Activated CD8-positive, alpha-beta T cell treated with anti-CD3 and anti-CD28 coated beads for 36 hours (primary cell): ENCODE results near the gene CYP4V2. TPM values are rescaled to one million over a fixed set of nuclear protein-coding genes. Genes with fewer than 3 reads are reported as not detected.

Source experiments
- ATAC-seq: fragments of 200-7000 bp; cut with Tn5 transposase; one replicate; pipeline ENCODE4 v1.10.0; 2021; ENCODE audit warnings: mild to moderate bottlenecking, moderate library complexity
- CTCF ChIA-PET: fragments of 350-600 bp; sonication (Branson Sonifier 250); formaldehyde crosslinking; loops from one replicate; lab custom pipeline; 2021; ENCODE audit warnings: antibody characterized with exemption; lab: Charles Lee
- POLR2A ChIA-PET: fragments of 350-600 bp; sonication (Branson Sonifier 250); formaldehyde crosslinking; loops from one replicate; lab custom pipeline; 2021; ENCODE audit warnings: antibody characterized with exemption; lab: Charles Lee
- DNase-seq: peaks from one replicate; pipeline ENCODE4 v3.0.0-alpha.2; 2020
- H3K27ac Mint-ChIP-seq: one replicate; pipeline ENCODE4 v1.8.0; 2021; ENCODE audit warnings: mild to moderate bottlenecking, mixed read lengths
- H3K27me3 Mint-ChIP-seq: one replicate; pipeline ENCODE4 v1.8.0; 2021; ENCODE audit warnings: mixed read lengths
- H3K36me3 Mint-ChIP-seq: one replicate; pipeline ENCODE4 v1.8.0; 2021; ENCODE audit warnings: low read depth, mixed read lengths
- H3K4me1 Mint-ChIP-seq: one replicate; pipeline ENCODE4 v1.8.0; 2021; ENCODE audit warnings: low read depth, mixed read lengths
- H3K4me3 Mint-ChIP-seq: one replicate; pipeline ENCODE4 v1.8.0; 2021; ENCODE audit warnings: mild to moderate bottlenecking, moderate library complexity, mixed read lengths
- H3K9me3 Mint-ChIP-seq: one replicate; pipeline ENCODE4 v1.8.0; 2021; ENCODE audit warnings: mixed read lengths
- intact Hi-C: fragments of 100-400 bp; cut with micrococcal nuclease; formaldehyde crosslinking; loops from one replicate; pipeline ENCODE4 v1.10.0; 2022
- total RNA-seq, 2 experiments: library from RNA; stranded (reverse); gene quantifications; one replicate each; pipeline ENCODE4 v1.2.3, GENCODE V29; 2021
- TF ChIP-seq, protein P1 (sequence below): fragments of 200-600 bp; IDR thresholded peaks from one replicate; pipeline ENCODE4 v1.8.0; 2022; ENCODE audit warnings: antibody characterized with exemption, mild to moderate bottlenecking

CYP4V2 gene
- total RNA-seq, 2 experiments from 2014 or later, result 4.8 to 5.1 TPM

DNA sequence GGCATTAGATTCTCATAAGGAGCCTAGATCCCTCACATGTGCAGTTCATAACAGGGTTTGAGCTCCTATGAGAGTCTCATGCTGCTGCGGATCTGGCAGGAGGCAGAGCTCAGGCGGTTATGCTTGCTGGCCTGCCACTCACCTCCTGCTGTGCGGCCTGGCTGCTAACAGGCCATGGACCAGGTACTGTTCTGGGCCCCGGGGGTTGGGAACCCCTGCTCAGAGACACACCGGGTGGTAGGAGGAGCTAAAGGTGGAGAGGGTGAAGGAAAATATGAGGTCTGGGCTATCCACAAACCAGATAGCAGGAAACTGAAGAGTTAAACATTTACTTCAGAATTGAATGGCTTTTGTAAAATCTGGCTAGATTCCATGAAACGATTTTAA is 68.7 kb downstream of the CYP4V2 start:
- POLR2A ChIA-PET, result no interaction called here
- ATAC-seq (no peak), DNase-seq (no peak)
- CTCF ChIA-PET, result no interaction called here
- Mint-ChIP-seq H3K27ac (no peak overlapping the region), H3K9me3 (no peaks in the 10 kb centered on the region), H3K36me3 (no peaks in the 10 kb centered on the region), H3K4me3 (no peak overlapping the region), H3K27me3 (peaks cover 6% of the 10 kb centered on the region), H3K4me1 (no peaks in the 10 kb centered on the region)
- intact Hi-C loops, result no loop called here
- TF ChIP-seq, protein P1, sequence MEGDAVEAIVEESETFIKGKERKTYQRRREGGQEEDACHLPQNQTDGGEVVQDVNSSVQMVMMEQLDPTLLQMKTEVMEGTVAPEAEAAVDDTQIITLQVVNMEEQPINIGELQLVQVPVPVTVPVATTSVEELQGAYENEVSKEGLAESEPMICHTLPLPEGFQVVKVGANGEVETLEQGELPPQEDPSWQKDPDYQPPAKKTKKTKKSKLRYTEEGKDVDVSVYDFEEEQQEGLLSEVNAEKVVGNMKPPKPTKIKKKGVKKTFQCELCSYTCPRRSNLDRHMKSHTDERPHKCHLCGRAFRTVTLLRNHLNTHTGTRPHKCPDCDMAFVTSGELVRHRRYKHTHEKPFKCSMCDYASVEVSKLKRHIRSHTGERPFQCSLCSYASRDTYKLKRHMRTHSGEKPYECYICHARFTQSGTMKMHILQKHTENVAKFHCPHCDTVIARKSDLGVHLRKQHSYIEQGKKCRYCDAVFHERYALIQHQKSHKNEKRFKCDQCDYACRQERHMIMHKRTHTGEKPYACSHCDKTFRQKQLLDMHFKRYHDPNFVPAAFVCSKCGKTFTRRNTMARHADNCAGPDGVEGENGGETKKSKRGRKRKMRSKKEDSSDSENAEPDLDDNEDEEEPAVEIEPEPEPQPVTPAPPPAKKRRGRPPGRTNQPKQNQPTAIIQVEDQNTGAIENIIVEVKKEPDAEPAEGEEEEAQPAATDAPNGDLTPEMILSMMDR, result no peak

Other genes starting within 250 kb of the CYP4V2 start
- gene TLR3, start 122.4 kb upstream of the CYP4V2 start, total RNA-seq, result not detected
- gene FAM149A, start 86.9 kb upstream of the CYP4V2 start, total RNA-seq, result under 1 TPM; 0.38 to 0.52 TPM
- gene KLKB1, start 35.9 kb downstream of the CYP4V2 start, total RNA-seq, result not detected
- gene F11, start 74.6 kb downstream of the CYP4V2 start, total RNA-seq, result not detected